ENCODE data around the gene RBM19.

The RBM19 gene

GRCh38 chr12:113788020-113788856 is 177.9 kb downstream of the RBM19 start:
- Histone ChIP-seq H3K36me3 (ENCODE audit: control insufficient read depth in 1 of 2, insufficient read depth in 2 of 2, low read length in 2 of 2) (no peaks in the 10 kb centered on the region), H3K9me3 (ENCODE audit: control insufficient read depth in 1 of 2, low read length in 2 of 2) (peaks cover 0 to 3% of the 10 kb centered on the region in 2 donors), H3K27me3 (ENCODE audit: control insufficient read depth in 1 of 2, insufficient read depth in 2 of 2, low read length in 2 of 2) (peaks cover 5% of the 10 kb centered on the region in 2 donors), H3K4me1 (ENCODE audit: control insufficient read depth in 1 of 2, insufficient read depth in 2 of 2, low read length in 2 of 2) (no peaks in the 10 kb centered on the region), H3K27ac (ENCODE audit: low read depth, low read length) (no peak overlapping the region), H3K4me3 (ENCODE audit: low read depth in 1 of 2, low read length in 2 of 2) (no peak overlapping the region), H3K9ac (ENCODE audit: low read depth in 1 of 2, low read length in 2 of 2) (no peak overlapping the region)

DNA sequence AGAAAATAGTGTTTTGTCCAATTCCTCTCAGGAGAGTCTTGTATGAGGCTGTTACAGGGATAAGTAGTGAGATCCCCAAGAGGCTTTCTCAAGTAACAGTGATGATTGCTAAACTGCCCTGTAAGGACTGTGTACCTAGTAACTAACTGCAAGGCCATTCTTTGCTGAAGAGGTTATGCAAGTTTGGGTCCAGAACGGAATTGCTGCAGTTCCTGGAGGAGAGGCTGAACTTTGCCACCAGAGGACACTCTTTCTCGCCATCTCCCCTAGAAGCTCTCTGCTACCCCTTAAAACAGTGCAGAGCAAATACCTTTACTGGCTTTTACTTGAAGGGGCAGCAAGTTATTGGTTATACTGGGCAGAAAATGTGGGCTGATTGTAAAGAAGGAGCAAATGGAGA is 180.0 kb downstream of the RBM19 start:
- Histone ChIP-seq H3K27ac (ENCODE audit: low read depth, low read length) (no peak overlapping the region), H3K9me3 (ENCODE audit: control insufficient read depth in 1 of 2, low read length in 2 of 2) (peaks cover 0 to 3% of the 10 kb centered on the region in 2 donors), H3K4me1 (ENCODE audit: control insufficient read depth in 1 of 2, insufficient read depth in 2 of 2, low read length in 2 of 2) (no peaks in the 10 kb centered on the region), H3K9ac (ENCODE audit: low read depth in 1 of 2, low read length in 2 of 2) (no peak overlapping the region), H3K27me3 (ENCODE audit: control insufficient read depth in 1 of 2, insufficient read depth in 2 of 2, low read length in 2 of 2) (peaks cover 5% of the 10 kb centered on the region in 2 donors), H3K36me3 (ENCODE audit: control insufficient read depth in 1 of 2, insufficient read depth in 2 of 2, low read length in 2 of 2) (no peaks in the 10 kb centered on the region), H3K4me3 (ENCODE audit: low read depth in 1 of 2, low read length in 2 of 2) (no peak overlapping the region)

GRCh38 chr12:113783811-113784210 is 182.3 kb downstream of the RBM19 start:
- peaks cover 5% of the 10 kb centered on the region in 2 donors for H3K27me3 ChIP-seq (ENCODE audit: control insufficient read depth in 1 of 2, insufficient read depth in 2 of 2, low read length in 2 of 2)
- H3K9ac ChIP-seq (ENCODE audit: low read depth in 1 of 2, low read length in 2 of 2): no peak overlapping the region
- no peaks in the 10 kb centered on the region for H3K4me1 ChIP-seq (ENCODE audit: control insufficient read depth in 1 of 2, insufficient read depth in 2 of 2, low read length in 2 of 2)

GRCh38 chr12:113782873-113783272 is 183.3 kb downstream of the RBM19 start:
- Histone ChIP-seq H3K36me3 (ENCODE audit: control insufficient read depth in 1 of 2, insufficient read depth in 2 of 2, low read length in 2 of 2) (no peaks in the 10 kb centered on the region), H3K9me3 (ENCODE audit: control insufficient read depth in 1 of 2, low read length in 2 of 2) (peaks cover 0 to 3% of the 10 kb centered on the region in 2 donors), H3K4me1 (ENCODE audit: control insufficient read depth in 1 of 2, insufficient read depth in 2 of 2, low read length in 2 of 2) (no peaks in the 10 kb centered on the region), H3K27ac (ENCODE audit: low read depth, low read length) (no peak overlapping the region), H3K4me3 (ENCODE audit: low read depth in 1 of 2, low read length in 2 of 2) (no peak overlapping the region), H3K27me3 (ENCODE audit: control insufficient read depth in 1 of 2, insufficient read depth in 2 of 2, low read length in 2 of 2) (peaks cover 5% of the 10 kb centered on the region in 2 donors), H3K9ac (ENCODE audit: low read depth in 1 of 2, low read length in 2 of 2) (no peak overlapping the region)

More at GRCh38 chr12:113783811-113784210, 182.3 kb downstream of the RBM19 start:
- no peak overlapping the region for H3K27ac ChIP-seq (ENCODE audit: low read depth, low read length)
- H3K36me3 ChIP-seq (ENCODE audit: control insufficient read depth in 1 of 2, insufficient read depth in 2 of 2, low read length in 2 of 2): no peaks in the 10 kb centered on the region
- peaks cover 0 to 3% of the 10 kb centered on the region in 2 donors for H3K9me3 ChIP-seq (ENCODE audit: control insufficient read depth in 1 of 2, low read length in 2 of 2)
- no peak overlapping the region for H3K4me3 ChIP-seq (ENCODE audit: low read depth in 1 of 2, low read length in 2 of 2)

DNA sequence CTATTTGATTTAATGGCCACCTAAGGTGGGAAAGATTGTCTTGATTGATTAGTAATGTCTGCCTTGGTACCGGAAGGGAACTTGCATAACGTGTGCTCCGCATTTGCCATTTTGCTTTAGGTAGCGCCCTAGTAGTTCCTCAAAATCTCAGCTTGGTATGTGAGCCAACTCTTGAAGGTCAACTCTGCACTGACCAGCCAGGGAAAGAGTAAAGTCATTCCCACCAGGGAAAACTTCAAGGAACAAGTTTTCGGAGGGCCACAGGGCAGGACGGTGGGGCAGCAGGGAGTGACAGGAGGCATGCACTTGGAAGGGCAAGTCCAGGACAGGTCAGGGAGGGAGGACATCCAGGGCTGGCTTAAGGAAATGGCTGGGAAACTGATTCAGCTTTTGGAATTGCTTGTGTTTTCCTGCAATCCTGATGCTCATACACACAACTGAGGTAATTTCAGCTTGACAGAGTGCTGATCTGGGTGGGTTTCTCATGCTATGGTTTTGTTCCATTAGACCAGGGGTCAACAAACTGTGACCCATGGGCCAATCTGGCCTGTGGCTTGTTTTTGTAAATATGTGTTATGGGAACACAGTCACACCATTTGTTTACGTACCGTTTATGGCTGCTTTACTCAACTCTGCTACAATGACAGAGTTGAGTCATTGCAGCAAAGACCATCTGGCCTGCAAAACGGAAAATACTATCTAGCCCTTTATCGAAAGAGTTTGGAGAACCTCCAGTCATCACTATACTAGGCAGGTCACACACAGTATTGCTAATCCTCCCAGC is 184.5 kb downstream of the RBM19 start:
- peaks cover 5% of the 10 kb centered on the region in 2 donors for H3K27me3 ChIP-seq (ENCODE audit: control insufficient read depth in 1 of 2, insufficient read depth in 2 of 2, low read length in 2 of 2)
- no peak overlapping the region for H3K27ac ChIP-seq (ENCODE audit: low read depth, low read length)
- H3K36me3 ChIP-seq (ENCODE audit: control insufficient read depth in 1 of 2, insufficient read depth in 2 of 2, low read length in 2 of 2): no peaks in the 10 kb centered on the region
- peaks cover 0 to 3% of the 10 kb centered on the region in 2 donors for H3K9me3 ChIP-seq (ENCODE audit: control insufficient read depth in 1 of 2, low read length in 2 of 2)
- no peaks in the 10 kb centered on the region for H3K4me1 ChIP-seq (ENCODE audit: control insufficient read depth in 1 of 2, insufficient read depth in 2 of 2, low read length in 2 of 2)
- H3K9ac ChIP-seq (ENCODE audit: low read depth in 1 of 2, low read length in 2 of 2): no peak overlapping the region
- H3K4me3 ChIP-seq (ENCODE audit: low read depth in 1 of 2, low read length in 2 of 2): no peak overlapping the region

DNA sequence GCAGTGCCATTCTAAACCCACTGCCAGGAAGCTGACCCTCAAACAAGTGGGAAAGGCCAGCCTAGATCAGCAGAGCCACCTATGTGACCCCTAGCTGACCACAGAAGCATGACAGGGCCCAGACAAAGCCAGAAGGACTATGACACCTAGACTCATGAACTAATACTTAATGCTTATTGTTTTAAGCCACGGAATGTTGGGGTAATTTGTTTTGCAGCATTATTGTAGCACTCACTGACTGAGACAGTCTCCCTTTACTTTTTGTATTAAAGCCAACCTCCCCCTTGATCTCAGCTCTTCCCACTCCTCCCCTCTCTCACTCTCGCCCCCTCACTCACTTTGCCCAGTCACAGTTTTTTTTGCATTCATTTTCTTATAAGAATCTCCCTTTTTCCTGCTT is 186.4 kb downstream of the RBM19 start:
- Histone ChIP-seq H3K36me3 (ENCODE audit: control insufficient read depth in 1 of 2, insufficient read depth in 2 of 2, low read length in 2 of 2) (no peaks in the 10 kb centered on the region), H3K9me3 (ENCODE audit: control insufficient read depth in 1 of 2, low read length in 2 of 2) (no peaks in the 10 kb centered on the region), H3K27me3 (ENCODE audit: control insufficient read depth in 1 of 2, insufficient read depth in 2 of 2, low read length in 2 of 2) (peaks cover 2 to 5% of the 10 kb centered on the region in 2 donors), H3K4me1 (ENCODE audit: control insufficient read depth in 1 of 2, insufficient read depth in 2 of 2, low read length in 2 of 2) (no peaks in the 10 kb centered on the region), H3K4me3 (ENCODE audit: low read depth in 1 of 2, low read length in 2 of 2) (no peak overlapping the region), H3K9ac (ENCODE audit: low read depth in 1 of 2, low read length in 2 of 2) (no peak overlapping the region), H3K27ac (ENCODE audit: low read depth, low read length) (no peak overlapping the region)

DNA sequence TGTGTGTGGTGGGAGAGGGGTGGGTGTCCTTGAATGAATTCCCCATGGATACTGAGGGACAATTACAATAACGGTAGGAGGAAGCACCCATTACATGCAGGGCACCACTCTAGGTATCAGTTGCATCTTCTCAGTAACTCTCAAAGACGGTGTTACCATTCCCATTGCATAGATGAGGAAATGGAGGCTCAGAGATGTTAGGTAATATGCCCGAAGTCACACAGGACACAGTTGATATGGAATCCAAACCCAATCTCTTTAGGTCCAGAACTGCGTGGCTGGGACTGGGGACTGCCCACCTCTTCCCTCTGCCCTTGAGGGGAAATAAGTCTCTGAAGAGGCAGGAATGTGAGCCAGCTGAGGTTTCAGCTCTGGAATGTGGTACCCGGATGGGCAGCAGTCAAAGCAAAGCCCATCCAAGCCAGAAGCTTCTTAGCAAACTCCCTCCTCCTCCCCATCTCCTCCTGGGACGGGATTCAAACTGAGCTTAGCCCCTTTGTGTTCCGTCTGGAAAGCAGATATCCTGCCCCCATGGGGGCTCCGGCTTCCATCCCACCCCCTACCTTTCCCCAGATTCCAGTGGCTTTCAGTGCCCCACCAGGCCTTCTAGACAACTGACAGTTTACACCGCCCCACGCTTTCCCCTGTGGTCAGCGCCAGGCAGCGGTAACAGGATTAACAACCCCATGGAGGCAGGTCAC is 187.5 kb downstream of the RBM19 start:
- Histone ChIP-seq H3K36me3 (ENCODE audit: control insufficient read depth in 1 of 2, insufficient read depth in 2 of 2, low read length in 2 of 2) (no peaks in the 10 kb centered on the region), H3K27ac (ENCODE audit: low read depth, low read length) (no peak overlapping the region), H3K4me3 (ENCODE audit: low read depth in 1 of 2, low read length in 2 of 2) (no peak overlapping the region), H3K9me3 (ENCODE audit: control insufficient read depth in 1 of 2, low read length in 2 of 2) (no peaks in the 10 kb centered on the region), H3K4me1 (ENCODE audit: control insufficient read depth in 1 of 2, insufficient read depth in 2 of 2, low read length in 2 of 2) (no peaks in the 10 kb centered on the region), H3K27me3 (ENCODE audit: control insufficient read depth in 1 of 2, insufficient read depth in 2 of 2, low read length in 2 of 2) (peaks cover 2 to 5% of the 10 kb centered on the region in 2 donors), H3K9ac (ENCODE audit: low read depth in 1 of 2, low read length in 2 of 2) (no peak overlapping the region)

GRCh38 chr12:113777751-113778150 is 188.4 kb downstream of the RBM19 start:
- Histone ChIP-seq H3K4me3 (ENCODE audit: low read depth in 1 of 2, low read length in 2 of 2) (no peak overlapping the region), H3K9me3 (ENCODE audit: control insufficient read depth in 1 of 2, low read length in 2 of 2) (no peaks in the 10 kb centered on the region), H3K27ac (ENCODE audit: low read depth, low read length) (no peak overlapping the region), H3K4me1 (ENCODE audit: control insufficient read depth in 1 of 2, insufficient read depth in 2 of 2, low read length in 2 of 2) (no peaks in the 10 kb centered on the region), H3K9ac (ENCODE audit: low read depth in 1 of 2, low read length in 2 of 2) (no peak overlapping the region), H3K27me3 (ENCODE audit: control insufficient read depth in 1 of 2, insufficient read depth in 2 of 2, low read length in 2 of 2) (peaks cover 2 to 5% of the 10 kb centered on the region in 2 donors), H3K36me3 (ENCODE audit: control insufficient read depth in 1 of 2, insufficient read depth in 2 of 2, low read length in 2 of 2) (no peaks in the 10 kb centered on the region)

DNA sequence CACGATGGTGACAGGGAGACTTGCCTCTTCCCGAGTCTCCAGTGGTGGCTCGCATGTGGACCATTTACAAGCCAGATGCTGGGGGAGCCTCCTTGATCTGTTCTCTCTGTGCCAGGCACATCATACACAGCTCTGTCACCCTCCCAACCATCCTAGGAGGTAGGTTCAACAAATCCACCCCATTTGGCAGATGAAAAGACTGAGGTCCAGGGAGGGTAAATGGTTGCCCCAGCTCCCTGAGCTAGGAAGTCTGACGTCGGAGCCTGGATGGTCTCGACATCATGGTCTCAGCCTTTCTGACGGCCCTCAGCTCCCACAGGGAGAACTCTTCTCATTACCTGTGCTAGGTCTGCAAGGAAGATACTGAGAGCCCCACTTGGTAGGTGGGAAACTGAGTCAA is 189.6 kb downstream of the RBM19 start:
- Histone ChIP-seq H3K9me3 (ENCODE audit: control insufficient read depth in 1 of 2, low read length in 2 of 2) (no peaks in the 10 kb centered on the region), H3K27me3 (ENCODE audit: control insufficient read depth in 1 of 2, insufficient read depth in 2 of 2, low read length in 2 of 2) (peaks cover 2 to 5% of the 10 kb centered on the region in 2 donors), H3K4me1 (ENCODE audit: control insufficient read depth in 1 of 2, insufficient read depth in 2 of 2, low read length in 2 of 2) (no peaks in the 10 kb centered on the region), H3K9ac (ENCODE audit: low read depth in 1 of 2, low read length in 2 of 2) (no peak overlapping the region), H3K27ac (ENCODE audit: low read depth, low read length) (no peak overlapping the region), H3K4me3 (ENCODE audit: low read depth in 1 of 2, low read length in 2 of 2) (no peak overlapping the region), H3K36me3 (ENCODE audit: control insufficient read depth in 1 of 2, insufficient read depth in 2 of 2, low read length in 2 of 2) (no peaks in the 10 kb centered on the region)

DNA sequence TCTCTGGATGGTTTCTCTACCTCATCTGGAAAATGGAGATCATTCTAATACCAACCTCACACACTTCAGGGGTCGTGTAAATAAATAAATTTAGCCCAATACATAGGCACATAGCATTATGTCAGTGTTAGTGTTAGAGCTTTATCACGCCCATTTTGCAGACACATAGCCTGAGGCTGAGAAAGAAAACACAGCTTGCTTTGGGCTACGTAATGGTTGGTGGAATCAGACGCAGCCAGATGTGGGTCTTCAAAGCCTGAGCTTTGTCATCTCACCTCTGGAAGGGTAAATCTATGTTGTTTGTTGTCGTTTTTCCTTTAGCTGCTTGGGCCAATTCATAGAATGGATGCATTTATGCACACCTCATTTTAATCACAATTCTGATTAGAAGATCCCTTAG is 191.6 kb downstream of the RBM19 start:
- no peak overlapping the region for H3K4me3 ChIP-seq (ENCODE audit: low read depth in 1 of 2, low read length in 2 of 2)
- peaks cover 2 to 5% of the 10 kb centered on the region in 2 donors for H3K27me3 ChIP-seq (ENCODE audit: control insufficient read depth in 1 of 2, insufficient read depth in 2 of 2, low read length in 2 of 2)
- H3K9ac ChIP-seq (ENCODE audit: low read depth in 1 of 2, low read length in 2 of 2): no peak overlapping the region
- no peaks in the 10 kb centered on the region for H3K36me3 ChIP-seq (ENCODE audit: control insufficient read depth in 1 of 2, insufficient read depth in 2 of 2, low read length in 2 of 2)
- no peaks in the 10 kb centered on the region for H3K4me1 ChIP-seq (ENCODE audit: control insufficient read depth in 1 of 2, insufficient read depth in 2 of 2, low read length in 2 of 2)
- no peak overlapping the region for H3K27ac ChIP-seq (ENCODE audit: low read depth, low read length)
- no peaks in the 10 kb centered on the region for H3K9me3 ChIP-seq (ENCODE audit: control insufficient read depth in 1 of 2, low read length in 2 of 2)
